AG09309 (cell line): ENCODE measurements around the gene GLIS1.
A peak's percentile ranks its signal among the peaks of the same experiment; 100 is the strongest.

ENCODE experiments used
- DNase-seq: peaks from one replicate; pipeline ENCODE4 v3.0.0-alpha.2; 2010; ENCODE audit warnings: low read depth
- H3K4me3 ChIP-seq: 2 replicates; pipeline ENCODE4 v1.5.1; 2011; ENCODE audit warnings: mild to moderate bottlenecking, low read depth, low read length, moderate library complexity; ENCODE audit not compliant: control insufficient read depth
- TF ChIP-seq, protein P1 (sequence below): IDR thresholded peaks from 2 replicates; pipeline ENCODE4 v1.5.1; 2011; ENCODE audit warnings: mild to moderate bottlenecking, low read depth, low read length, inconsistent platforms; ENCODE audit not compliant: insufficient read depth, control insufficient read depth; ENCODE audit errors: missing control alignments

The GLIS1 gene

DNA sequence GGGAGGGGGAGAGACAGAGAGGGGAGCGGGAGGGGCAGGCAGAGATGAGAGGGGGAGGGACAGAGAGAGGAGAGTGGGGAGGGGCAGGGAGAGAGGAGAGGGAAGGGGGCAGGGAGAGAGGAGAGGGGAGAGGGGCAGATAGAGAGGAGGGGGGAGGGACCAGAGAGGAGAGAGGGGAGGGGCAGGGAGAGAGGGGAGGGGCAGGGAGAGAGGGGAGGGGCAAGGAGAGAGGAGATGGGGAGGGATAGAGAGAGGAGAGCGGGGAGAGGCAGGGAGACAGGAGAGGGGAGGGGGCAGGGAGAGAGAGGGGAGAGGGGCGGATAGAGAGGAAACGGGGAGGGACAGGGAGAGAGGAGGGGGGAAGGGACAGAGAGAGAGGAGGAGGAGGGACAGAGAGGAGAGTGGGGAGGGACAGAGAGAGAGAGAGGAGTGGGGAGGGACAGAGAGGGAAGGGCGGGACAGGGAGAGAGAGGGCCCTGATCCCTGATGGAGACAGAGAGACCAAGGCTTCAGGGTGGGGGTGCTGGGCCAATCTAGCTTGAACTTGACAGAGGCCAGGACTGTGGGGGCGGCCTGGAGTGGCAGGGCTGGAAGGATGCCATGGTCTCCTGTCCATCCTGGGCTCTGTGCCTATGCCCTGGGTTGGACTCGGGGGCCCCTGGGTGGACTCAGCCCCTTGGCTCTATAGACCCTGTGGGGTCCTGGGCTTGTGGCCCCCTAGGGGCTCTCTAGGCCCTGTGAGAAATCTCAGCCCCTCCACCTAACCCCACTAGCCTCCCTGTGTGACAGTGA lies 236.1 kb downstream of the GLIS1 start:
- TF ChIP-seq, protein P1, sequence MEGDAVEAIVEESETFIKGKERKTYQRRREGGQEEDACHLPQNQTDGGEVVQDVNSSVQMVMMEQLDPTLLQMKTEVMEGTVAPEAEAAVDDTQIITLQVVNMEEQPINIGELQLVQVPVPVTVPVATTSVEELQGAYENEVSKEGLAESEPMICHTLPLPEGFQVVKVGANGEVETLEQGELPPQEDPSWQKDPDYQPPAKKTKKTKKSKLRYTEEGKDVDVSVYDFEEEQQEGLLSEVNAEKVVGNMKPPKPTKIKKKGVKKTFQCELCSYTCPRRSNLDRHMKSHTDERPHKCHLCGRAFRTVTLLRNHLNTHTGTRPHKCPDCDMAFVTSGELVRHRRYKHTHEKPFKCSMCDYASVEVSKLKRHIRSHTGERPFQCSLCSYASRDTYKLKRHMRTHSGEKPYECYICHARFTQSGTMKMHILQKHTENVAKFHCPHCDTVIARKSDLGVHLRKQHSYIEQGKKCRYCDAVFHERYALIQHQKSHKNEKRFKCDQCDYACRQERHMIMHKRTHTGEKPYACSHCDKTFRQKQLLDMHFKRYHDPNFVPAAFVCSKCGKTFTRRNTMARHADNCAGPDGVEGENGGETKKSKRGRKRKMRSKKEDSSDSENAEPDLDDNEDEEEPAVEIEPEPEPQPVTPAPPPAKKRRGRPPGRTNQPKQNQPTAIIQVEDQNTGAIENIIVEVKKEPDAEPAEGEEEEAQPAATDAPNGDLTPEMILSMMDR: no peak
- H3K4me3 ChIP-seq: no peak overlapping the region
- no peak for DNase-seq

DNA sequence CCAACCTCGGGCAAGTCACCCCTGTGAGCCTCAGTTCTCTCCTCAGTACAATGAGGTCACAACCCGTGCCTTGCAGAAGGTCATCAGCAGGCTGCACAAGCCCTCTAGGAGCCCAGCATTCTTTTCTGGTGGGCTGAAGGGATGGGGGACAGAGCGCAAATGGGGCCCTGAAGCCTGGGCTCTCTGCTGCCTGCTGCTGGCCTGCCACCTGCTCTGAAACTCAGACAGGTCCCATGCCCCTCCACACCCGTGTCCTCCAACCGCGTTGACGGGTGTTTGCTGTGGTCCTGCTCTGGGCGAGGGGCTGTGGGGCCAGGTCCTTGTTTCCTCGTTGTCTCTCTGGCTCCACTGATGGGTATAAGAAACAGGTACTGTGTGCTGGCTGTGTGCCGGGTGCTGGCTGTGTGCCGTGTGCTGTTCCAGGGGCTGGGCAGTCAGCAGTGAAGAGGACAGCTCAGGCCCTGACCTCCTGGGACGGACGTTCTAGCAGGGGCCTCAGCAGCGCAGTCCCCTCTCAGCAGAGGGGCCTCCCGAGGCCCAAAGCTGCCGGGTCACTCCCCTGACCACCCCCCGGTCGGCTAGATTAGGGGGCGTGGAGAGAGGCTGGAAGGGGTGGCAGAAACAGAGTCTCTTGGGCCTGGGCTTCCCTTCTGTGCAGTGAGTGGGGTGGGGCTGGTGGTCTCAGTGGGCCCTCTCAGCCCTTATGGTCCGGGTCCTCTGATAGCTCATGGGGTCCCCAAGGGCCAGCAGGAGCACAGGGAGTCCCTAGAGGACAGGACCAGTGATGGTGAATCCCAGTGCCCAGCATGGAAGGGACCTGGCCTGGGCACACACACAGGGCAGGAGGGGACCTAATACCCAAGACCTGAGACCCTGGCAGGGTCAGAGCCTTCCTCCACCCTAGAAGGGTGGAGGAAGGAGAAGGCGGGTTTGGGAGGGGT lies 237.6 kb downstream of the GLIS1 start:
- DNase-seq: no peak
- TF ChIP-seq, protein P1: no peak

DNA sequence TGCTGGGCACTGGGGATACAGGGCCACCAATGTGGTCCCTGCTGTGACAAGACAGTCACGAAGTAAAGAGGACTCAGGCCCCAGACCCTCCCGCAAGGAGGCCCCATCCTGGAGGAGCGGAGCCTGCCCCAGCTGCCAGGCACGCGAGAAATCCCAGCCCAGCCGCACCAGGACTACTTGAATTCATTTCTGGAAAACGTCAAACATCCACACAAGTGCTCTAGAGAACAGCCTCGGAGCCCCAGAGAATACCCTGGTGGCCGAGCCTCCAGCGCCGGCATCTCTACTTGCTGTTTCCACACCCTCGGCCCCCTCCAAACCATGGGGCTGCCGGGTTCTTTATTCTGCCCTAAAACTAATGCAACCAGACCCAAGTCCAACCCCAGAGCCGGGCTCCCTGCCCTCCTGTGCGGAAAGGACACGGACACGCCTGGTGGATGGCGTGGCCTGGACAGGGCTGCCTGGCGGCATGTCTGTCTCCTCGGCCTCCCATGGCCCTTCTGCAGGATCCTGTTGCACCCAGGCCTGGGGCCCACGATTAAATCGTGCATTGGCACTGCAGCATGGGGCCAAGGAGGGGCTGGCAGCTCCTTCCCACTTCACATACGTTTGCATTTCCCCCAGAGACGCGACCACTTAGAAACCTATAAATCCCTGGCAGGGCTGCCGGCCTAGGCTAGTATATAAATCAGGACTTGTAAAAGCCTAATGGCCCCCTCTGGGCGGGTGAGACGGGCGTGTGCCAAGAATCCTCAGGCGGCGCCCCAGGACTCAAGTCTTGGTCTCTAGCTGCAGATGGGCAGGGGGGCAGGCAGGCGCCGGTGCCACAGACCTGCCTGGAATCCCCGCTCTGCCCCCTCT lies 238.5 kb downstream of the GLIS1 start:
- H3K4me3 ChIP-seq: no peak overlapping the region
- no peak for DNase-seq
- TF ChIP-seq, protein P1: no peak

More for the DNA sequence above, 237.6 kb downstream of the GLIS1 start:
- no peak overlapping the region for H3K4me3 ChIP-seq

GRCh38 chr1:53499257-53500203 lies 239.4 kb downstream of the GLIS1 start:
- H3K4me3 ChIP-seq: no peak overlapping the region
- TF ChIP-seq, protein P1: no peak
- no peak for DNase-seq

GRCh38 chr1:53498555-53499131 lies 240.3 kb downstream of the GLIS1 start:
- peak; percentile 37 for DNase-seq
- H3K4me3 ChIP-seq: no peak overlapping the region
- TF ChIP-seq, protein P1: no peak
